GM18511 (cell line): ENCODE data around the gene DNAJB7.
"Not testable (repeated sequence)": the region's sequence is repeated elsewhere in the genome, so short reads cannot be mapped to it uniquely, and the experiment has no call there.

Source experiments
- ATAC-seq: cut with Tn5 transposase; IDR thresholded peaks from one replicate; pipeline ENCODE4 v1.9.1; 2021; ENCODE audit warnings: mild to moderate bottlenecking, moderate library complexity; ENCODE audit not compliant: unreplicated experiment

DNAJB7 gene

DNA sequence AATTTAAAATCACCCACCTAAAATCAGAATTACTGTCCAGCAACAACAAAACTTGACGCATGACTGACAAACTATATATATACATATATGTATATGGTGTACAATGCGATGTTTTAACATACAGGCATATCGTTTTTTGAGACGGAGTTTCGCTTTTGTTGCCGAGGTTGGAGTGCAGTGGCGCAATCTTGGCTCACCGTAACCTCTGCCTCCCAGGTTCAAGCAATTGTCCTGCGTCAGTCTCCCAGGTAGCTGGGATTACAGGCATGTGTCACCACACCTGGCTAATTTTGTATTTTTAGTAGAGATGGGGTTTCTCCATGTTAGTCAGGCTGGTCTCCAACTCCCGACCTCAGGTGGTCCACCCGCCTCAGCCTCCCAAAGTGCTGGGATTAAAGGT, 16.1 kb downstream of the DNAJB7 start:
- ATAC-seq = not testable (repeated sequence)

DNA sequence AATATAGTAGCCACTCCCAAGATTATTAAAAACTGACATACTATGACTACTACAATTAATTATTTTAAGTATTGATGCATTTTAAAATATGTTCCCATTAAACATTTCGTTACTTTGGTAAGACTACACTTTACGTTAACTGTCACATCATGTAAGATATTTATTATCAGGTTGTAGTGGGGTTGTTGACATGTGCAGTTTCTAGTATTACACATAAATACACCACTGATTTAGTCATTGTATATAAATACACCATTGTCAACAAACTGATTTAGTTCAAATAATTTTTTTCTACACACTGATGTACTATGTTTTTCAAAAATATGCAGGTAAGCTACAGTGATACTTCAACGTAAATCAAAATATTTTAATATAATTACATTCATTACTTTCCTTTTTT, 17.0 kb downstream of the DNAJB7 start:
- no peak for ATAC-seq

DNA sequence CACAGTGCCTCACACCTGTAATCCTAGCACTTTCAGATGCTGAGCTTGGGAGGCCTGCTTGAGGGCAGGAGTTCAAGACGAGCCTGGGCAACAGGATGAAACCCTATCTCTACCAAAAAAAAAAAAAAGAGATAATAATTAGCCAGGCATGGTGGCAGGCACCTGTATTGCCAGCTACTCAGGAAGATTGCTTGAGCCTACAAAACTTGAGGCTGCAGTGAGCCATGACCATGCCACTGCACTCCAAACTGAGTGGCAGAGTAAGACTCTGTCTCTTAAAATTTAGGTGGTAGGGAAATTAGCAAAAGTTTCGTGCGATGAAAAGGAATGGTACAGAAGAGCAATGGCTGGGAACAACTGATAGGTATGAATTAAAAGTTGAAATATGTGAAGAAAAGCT, 23.4 kb downstream of the DNAJB7 start:
- no peak for ATAC-seq

DNA sequence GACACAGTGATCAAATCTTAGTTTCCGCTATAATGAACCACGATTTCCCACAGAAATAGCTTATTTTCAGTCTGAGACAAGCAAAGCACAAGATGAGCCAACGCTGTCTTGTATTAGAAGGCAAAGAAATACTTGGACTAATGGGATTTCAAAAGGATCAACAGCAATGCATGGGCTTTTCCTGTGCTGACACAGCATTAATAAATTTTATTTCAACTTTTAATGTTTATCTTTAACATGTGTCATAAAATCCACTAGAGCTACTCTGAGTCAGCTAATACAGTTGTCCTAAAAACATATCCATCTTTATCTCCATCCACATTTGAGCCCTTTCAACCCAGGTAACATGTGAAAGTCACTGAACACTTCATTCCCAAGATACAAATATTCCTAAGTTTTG, 27.3 kb downstream of the DNAJB7 start:
- no peak for ATAC-seq

DNA sequence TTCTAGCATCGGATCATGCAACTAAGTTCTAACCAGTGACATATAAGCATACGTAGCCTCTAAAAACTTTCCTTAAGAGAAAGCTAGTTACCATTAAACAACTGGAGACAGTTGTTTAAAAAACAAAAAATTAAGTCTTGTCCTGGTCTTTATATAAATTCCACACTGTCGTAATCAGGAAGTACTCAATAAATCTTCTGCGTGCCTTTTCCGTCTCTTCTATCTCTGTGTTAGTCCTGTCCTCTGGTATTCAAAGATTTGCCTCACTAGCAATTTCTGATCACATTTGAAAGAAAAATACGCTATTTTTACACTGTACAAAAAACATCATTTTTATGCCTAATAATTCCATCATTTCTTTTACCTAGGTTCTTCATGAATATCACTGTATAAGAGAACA, 32.8 kb downstream of the DNAJB7 start:
- ATAC-seq = no peak

DNA sequence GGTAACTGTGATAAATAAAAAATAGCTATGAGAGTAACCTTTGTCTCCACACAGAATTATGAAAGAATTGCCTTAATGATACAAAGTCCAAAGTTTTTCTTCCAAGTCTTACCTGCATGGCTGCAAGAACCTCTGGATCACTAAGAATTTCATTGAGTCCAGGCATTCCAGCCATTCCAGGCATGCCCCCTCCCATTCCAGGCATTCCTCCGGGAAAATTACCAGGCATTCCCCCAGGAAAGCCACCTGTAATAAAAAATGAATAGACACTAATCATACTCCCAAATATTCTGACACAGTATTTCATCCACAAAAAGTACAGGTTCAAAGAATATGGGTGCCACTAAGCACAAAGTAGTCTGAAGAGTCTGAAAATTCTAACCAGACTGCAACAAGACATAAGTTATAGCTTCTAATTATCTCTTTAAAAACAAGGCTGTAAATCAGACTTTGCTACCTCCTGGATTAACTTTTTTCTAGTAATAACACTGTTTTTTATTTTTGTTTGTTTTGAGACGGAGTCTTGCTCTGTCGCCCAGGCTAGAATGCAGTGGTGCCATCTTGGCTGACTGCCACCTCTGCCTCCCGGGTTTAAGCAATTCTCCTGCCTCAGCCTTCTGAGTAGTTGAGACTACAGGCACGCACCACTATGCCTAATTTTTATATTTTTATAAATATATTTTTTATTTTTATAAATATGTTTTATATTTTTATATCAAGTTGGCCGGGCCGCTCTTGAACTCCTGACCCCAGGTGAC, 34.8 kb downstream of the DNAJB7 start:
- no peak for ATAC-seq

DNA sequence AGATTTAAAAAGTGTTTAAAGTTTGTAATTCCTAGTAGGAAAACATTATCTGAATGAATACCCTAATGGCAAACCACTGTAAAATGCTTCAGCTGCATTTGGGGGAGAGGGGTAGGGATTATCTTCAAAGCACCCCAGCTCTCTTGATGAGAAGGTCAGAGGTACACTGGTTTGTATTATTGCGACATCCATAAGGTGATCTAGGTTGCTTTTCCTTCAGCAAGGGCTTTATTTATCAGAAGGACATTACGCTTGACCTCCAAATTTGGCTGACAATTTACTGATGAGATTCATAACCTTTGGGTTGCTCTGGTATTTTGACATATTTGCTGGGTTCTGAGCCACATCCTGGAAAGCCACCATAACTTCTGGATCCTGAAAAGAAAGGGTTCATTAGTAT, 35.6 kb downstream of the DNAJB7 start:
- not testable (repeated sequence) for ATAC-seq

DNA sequence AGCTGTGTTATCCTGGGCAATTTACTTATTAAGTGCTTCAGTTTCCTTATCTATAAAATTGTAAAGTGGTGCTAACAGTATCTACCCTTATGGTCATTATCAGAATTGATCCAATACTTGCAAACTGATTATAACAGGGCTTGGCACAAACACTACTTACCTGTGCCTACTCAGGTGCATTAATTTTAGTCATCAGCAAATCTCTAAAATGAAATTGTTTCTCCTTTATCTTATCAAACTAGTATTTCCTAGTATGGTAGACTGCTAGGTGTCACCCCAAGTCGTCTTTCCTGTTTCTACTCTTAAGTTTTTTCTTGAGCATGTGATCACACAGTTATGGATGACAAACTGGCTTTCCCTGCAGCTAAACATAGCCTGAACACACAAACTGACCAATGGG, 38.5 kb downstream of the DNAJB7 start:
- no peak for ATAC-seq

DNA sequence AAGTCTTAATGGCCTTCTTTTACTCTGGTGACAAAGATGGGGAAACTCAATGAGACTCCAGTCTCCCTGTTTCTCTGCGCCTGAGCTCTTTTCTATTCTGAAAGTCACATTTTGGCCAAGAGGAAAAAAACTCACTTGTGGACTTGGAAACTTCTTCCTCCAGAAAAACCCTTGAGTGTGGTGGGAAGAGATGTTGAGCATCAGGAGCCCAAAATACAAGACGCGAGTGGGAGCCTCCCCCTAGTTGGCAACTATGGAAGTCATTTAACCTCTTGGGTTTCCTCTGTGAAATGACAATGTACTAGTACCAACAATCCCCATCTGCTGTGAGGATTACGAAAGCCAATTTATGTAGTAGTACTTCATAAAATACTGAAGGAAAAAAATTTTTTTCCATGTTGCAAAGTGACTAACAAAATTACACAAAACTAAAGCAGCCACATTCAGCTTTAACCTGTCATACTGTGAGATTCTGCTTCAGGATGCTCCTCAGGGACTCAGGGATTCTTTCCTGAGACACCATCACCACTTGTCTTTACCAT, 42.2 kb downstream of the DNAJB7 start:
- no peak for ATAC-seq

DNA sequence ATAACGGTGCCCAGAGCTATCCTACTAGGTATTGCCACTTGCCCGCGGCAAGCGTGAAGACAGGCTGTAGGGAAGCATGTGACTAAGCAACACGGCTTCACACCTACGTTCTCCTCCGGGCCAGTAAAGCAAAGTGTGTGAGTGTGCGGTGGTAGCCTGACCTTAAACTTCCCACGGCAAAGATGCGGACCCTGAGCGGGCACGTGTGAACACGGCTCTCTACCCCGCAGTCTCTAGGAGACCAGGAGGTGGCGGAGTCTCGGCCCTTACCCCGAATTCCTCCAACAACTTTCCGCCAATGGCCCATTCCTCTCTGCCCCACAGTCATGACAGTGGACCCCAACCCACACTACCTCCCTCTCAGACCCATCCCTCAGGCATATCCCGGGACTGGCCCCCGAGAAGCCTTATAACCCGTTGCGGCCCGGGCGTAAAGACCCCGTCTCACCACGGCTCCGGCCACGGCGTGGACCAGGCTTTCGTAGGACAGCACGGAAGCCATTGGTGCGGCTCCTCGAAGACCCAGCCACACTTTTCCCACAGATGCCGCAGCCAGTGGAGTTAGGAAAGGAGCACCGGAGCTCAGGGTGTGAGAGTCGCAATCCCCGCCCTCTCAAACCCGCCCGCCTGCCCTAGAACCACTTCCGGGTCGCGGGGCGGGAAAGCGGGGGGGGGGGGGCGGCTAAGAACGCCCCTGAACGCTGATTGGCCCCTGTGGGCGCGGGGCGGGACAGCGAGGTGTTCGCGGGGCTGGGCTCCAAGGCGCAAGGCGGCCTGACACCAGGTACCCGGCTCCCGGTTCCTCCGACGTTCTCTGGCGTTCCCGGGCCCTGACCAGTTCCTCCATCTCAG, 42.9 kb downstream of the DNAJB7 start, which contains the start of gene SLC25A17:
Gene SLC25A17 (minus strand): TSS at position 600 of the 852 bp plus-strand sequence. CDS start 98 bp downstream, at position 502.
- peak; percentile 79 for ATAC-seq

DNA sequence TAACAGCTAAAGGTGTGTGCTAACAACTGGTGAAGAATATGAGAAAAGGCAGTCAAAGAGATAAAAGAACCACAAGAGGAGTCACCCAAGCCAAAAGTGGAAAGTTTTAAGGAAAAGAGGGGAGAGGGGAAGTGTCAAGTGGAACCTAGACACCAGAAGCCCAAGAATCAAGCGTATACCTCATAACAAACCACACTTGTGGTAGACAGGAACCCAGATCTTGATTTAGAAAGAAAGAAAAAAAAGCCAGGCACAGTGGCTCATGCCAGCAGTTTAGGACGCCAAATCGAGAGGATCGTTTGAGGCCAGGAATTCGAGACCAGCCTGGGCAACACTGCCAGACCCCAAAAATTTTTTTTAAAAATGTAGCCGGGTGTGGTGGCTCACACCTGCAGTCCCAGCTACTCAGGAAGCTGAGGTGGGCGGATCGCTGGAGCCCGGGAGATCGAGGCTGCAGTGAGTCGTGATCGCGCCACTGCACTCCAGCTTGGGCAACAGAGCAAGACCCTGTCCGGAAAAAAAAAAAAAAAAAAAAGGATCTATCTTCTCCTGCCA, 43.6 kb downstream of the DNAJB7 start:
- ATAC-seq = peak; percentile 7

DNA sequence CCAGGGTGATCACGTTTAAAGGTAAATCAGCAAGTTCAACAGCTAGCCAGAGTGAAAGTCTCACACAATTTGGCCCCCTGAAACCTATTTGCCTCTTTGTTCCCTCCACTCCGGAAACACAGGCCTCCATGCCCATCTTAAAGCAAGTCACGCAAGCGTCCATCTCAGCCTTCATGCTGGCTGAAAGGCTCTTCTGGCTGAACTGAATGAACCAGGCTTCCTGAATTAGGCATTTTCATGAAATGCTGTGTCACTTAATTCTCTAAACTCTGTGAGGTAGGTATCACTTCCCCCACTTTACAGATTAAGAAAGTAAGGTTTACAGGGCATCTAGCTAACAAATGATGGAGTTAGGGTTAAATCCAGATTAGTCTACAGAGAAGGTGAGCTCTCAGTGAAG, 44.2 kb downstream of the DNAJB7 start:
- no peak for ATAC-seq

DNA sequence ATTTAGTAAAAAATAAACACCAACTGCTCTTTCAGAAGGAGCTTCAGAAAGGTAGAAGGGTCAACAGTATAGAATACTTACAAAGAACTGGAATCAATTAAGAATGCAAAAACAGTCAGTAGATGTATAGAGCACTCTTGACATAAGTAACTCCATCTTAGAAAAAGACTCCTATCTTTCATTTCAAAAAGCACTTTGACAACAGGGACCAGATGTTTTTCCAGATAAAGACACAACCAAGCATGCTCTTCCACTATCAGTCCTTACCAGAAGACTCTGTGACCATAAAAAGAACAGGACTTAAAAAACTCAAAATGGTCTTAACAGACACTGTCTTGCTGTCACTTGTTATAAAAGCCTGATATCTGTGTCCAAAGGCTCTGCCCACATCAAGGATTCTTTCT, 48.0 kb downstream of the DNAJB7 start:
- no peak for ATAC-seq
